Measurements from ENCODE around the gene SLC9A6.

The SLC9A6 gene

DNA sequence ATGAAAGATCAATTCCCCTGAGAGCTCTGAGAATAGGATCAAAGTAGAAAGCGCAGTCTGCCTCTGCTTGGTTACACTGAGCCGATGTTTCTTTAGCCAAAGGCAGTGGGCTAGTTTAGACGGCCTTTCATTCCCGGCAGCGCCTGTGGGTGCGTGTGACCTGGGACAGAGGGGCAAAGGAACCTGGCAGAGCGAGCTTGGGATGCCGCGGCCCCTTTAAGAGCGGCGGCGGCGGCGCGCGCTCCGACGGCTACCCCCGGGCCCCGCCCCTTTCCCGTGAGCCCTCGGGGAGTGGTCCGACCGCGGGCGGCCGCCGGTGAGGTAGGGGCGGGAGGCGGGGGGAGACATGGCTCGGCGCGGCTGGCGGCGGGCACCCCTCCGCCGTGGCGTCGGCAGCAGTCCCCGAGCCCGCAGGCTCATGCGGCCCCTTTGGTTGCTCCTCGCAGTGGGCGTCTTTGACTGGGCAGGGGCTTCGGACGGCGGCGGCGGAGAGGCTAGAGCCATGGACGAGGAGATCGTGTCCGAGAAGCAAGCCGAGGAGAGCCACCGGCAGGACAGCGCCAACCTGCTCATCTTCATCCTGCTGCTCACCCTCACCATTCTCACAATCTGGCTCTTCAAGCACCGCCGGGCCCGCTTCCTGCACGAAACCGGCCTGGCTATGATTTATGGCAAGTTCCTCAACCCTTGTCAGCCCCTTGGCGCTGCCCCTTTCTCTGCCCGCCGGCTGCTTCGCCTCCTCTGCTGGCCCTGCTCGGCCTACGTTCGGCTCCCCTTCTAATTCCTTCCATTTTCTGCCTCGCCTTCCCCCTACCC, at the start of gene SLC9A6:
Gene SLC9A6 (plus strand): TSS at position 279 of the 816 bp plus-strand sequence. CDS start 224 bp downstream, at position 503.
- DNase-seq: peak; percentile 46 to 83 (median 62)

DNA sequence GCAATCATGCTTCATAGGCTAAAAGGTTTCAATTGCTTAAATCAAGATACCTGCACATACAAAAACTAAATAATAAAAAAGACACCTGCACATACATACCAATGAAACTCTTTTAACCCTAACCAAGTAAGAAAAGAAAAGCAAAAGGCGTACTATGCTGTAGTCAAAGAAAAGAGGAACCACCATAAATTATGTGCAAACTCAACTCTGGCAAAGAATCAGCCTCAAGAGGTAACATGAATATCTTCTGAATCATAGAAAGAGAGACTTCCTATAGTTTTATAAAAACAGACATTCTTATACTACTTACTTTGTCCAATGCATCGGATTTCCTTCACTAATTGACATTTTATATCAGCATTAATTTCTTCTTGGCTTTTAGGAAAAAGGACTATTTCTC, 40.7 kb upstream of the SLC9A6 start:
- DNase-seq: peak in 2 of 3 donors; percentile 6 to 18

DNA sequence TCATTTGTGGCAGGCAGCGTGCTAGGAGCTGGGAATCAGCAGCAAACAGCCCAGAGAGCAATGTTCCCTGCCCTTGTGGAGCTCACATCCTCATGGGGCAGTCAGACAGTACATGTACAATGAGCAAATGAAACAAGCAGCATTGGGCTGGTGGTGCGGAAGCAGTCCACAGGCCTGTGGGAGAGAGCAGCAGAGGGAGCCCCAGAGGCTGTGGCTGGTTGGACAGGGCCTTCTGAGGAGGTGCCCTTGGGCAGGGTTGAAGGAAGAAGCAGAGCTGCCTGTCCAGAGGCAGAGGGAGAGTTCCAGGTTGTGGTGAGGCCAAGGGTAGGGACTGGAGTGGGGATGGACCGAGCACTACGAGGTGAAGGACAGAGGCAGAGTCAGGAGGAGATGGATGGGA, 33.9 kb upstream of the SLC9A6 start:
- DNase-seq: no peak

DNA sequence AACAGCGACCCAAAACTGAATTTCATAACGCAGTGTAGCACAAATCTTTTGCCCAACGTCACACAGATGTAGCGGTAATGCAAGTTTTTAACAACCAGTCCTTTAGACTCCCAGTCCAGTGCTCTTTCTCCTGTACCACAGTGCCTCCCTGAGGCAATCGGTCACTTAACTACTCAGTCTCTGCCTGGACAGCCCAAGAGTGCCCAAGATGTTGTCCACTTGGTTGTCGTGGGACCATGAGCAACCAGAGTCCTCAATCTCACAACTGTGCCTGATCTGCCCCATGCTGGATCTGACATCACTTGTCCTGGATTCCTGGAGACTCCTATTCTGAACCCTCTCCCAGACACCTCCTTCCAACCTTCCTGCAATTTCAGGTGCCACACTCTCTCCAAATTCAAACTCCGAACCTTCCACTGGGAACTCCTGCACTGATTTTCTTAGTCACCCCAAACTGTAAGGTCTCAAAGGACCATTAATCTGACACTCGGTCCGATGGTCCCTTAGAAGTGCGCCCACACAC, 12.1 kb upstream of the SLC9A6 start:
- DNase-seq: peak; percentile 19 to 30 (median 29)

DNA sequence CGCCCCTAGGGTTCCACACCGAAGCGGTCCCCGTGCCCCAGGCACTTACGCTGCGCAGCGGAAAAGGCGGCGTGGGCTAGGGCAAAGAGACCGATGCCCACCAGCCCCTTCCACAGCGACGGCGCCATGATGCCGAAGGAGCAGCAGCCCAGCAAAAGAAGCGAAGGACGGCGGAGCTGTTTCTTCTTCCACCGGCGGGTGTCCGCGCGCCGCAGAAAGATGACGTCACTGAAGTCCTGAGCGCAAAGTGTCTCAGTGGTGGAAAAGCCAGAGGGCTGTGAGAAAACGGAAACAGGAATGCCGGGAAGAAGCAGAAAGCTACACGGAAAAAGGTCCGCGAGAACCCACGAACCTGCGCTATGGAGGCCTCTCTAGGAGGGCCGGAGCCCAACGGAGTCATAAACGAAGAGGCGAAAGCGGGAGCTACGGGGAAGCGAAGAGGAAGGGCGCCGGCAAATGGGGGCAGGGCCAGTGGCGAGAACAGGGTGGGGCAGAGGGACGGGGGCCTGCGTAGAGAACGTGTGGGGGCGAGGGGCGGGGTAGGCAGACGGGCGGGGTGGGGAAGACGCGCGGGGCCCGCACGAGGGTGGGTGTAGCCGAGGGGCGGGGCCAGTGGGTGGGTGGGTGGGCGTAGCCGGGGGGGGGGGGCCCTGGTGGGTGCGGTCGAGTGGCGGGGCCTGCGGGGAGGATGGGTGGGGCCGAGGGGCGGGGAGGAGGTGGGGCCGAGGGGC, 11.5 kb upstream of the SLC9A6 start, which contains the start of gene MMGT1:
Gene MMGT1 (minus strand): TSS at position 441 of the 731 bp plus-strand sequence. CDS start 313 bp downstream, at position 128.
- DNase-seq: peak; percentile 83 to 92 (median 84)

DNA sequence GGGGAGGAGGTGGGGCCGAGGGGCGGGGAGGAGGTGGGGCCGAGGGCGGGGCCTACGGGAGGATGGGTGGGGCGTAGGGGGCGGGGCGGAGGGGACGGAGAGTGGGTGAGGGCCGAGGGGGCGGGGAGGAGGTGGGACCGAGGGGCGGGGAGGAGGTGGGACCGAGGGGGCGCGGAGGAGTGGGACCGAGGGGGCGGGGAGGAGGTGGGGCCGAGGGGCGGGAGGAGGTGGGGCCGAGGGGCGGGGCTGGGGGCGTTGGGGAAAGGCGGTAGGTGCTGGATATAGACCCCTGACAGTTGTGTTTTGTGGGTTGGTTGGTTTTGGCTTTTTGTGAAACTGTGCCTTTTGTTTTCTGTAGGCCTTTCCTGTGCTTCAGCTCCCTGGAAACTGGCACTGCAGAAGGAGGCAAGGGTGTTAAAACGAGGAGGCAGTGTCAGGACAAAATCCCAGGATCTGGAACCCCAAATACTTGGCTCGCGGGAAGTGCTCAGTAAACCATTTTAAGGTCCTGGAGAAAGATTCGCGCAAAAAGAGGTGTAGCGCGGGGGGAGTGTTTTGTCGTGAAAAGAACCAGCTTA, 10.9 kb upstream of the SLC9A6 start:
- DNase-seq: peak in 2 of 3 donors; percentile 73 to 88

DNA sequence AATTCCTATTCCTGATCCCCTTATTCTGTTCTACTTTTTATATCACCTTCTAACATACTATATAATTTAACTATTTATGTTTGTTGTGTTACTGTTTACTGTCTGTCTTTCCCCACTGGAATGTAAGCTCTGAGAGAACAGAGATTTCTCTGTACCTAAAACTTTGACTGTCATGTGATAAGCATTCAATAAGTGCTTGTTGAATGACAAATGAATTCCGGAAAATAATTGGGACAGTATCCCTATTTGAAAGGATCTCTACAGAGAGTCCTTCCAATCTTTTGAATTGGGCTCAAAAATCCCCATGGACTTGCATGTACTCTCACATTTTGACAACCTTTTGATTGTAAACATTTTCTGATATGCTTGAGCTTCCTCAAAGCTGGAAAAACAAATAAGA, 9.8 kb upstream of the SLC9A6 start:
- no peak for DNase-seq

DNA sequence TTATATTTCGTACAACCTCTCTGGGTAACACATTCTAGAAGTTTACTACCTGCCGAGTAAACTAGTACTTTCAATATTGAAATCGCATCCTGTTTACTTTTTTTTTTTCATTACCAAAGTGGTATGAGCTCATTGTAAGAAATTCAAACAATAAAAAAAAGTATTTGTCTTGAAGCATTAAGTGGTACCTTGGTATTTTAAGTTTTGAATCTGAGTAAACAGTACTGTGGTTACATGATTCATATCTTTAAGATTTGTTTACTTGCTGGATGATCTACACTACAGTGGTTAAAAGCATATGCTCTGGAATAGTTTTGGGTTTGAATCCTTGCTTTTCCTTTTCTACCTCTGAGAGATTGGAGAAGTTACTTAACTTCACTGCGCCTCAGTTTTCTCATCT, 7.6 kb upstream of the SLC9A6 start:
- DNase-seq: no peak

DNA sequence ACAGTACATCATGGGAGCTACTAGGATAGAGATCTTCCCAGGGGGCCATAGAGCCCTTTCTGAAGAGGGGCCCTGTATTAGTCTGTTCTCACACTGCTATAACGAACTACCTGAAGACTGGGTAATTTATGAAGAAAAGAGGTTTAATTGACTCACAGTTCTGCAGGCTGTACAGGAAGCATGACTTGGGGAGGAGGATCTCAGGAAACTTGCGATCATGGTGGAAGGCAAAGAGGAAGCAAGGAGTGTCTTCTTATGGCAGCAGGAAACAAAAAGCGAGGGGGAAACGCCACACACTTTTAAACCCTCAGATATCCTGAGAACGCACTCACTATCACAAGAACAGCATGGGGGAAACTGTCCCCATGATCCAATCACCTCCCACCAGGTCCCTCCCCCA, 4.2 kb upstream of the SLC9A6 start:
- DNase-seq: no peak

DNA sequence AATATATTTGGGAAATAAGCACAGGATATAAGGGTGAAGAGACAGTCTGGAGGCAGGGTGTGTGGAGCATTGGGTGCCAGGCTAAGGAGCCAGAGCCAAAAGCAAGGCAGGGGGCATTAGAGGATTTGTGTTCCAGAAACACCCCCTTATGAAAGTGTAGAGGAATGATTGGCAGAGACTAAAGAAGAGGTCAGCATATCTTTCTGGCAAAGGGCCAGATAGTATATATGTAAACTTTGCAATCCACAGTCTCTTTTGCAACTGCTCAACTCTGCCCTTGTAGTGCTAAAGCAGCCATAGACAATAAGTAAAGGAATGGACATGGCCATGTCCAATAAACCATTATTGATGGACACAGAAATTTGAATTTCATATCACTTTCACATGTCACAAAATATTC, 3.6 kb upstream of the SLC9A6 start:
- DNase-seq: no peak

DNA sequence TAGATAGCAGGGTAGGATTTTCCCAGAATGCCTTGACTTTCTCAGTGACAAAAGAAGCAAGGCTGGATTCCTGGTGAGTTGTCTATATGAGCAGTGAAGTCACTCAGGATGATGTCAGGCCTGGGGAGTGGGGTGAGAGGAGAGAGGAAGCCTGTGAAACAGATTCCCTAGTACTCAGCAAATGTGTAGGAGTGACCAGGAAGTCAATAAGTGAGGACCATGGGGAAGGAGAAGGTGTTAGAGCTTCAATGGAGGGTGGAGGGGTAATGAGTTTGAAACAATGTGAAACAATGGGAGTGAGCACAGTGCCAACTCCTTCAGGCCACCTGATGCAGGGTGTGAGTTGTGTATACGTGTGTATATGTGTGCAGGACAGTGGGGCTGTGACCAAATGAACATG, 2.4 kb upstream of the SLC9A6 start:
- peak; percentile 77 to 83 (median 81) for DNase-seq

DNA sequence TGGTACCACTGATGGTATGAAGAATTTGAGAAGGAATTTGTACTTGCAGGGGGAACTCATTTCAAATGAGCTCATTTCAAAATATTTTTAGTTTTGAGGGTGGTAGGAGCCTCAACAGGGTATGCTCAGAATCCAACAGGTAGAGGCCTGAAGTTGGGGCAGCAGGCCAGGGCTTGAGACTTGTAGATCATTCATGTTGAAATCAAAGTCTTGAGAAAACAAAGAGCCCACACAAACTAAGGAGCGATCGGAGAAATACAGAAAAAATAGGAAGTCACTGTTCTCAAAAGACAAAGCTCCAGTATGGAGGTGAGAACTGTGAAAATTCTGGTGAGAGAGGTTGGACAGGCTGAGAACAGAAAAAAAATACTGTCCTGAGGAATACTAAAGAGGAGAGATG, 979 bp upstream of the SLC9A6 start:
- DNase-seq: no peak

DNA sequence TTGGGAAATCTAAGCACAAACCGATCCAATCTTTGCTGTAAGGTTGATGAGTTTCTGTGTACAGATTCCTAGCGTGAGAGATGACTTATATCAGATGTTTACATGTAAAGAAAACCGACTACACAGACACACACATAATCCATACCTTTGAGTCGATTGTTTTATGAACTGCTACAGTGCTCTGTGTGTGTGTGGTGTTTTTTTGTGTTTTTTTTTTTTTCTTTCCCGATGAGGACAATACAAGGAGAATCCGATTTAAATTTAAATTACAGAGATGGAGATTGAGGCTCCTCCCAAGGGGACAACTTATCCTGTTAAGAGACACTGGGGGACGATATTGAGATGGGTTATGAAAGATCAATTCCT, 461 bp upstream of the SLC9A6 start:
- no peak for DNase-seq

DNA sequence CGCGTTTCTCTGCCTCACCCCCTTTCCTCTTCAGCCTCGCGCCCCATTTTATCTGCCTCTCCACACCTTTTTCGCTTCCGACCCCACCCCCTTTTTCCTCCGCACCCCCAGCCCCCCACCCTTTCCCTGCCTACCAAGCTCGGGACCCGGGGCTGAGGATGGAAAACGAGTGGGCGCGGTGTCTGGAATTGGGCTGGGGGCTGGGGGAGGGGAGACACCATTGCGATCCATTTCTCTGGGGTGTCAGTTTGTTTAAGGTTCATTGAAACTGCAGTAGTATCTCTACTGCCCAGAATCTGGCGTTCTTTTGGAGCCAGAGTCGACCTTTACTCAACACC, 707 bp downstream of the SLC9A6 start:
- no peak for DNase-seq

DNA sequence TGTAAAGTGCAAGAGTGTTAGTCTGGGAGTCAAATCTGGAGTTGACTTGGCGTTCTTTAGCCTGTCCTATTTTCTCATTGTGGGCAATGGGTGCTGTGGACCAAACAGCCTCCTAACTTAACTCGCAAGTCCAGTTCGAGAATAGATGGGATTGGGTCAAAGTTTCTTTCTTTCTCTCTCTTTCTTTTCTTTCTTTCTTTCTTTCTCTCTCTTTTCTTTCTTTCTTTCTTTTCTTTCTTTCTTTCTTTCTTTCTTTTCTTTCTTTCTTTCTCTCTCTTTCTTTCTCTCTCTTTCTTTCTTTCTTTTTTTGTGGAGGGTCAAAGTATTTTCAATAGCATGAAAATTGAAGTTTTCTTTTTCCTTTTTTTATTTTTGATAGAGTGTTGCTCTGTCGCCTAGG, 3.0 kb downstream of the SLC9A6 start:
- no peak for DNase-seq

DNA sequence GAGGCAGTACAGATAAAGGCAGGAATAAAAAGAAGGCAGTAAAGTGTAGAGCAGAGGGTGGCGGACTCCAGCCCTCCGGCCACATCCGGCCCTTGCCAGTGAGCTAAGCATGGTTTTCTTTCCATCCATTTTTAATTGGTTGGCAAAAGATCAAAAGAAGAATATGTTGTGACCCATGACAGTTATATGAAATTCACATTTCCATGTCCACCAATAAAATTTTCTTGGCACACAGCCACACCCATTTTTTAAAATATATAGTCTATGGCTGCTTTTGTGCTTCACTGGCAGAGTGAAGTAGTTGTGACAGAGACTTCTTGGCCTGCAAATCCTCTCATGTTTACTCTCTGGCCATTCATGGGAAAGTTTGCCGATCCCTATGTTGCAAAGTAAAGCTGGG, 29.8 kb downstream of the SLC9A6 start:
- DNase-seq: no peak

DNA sequence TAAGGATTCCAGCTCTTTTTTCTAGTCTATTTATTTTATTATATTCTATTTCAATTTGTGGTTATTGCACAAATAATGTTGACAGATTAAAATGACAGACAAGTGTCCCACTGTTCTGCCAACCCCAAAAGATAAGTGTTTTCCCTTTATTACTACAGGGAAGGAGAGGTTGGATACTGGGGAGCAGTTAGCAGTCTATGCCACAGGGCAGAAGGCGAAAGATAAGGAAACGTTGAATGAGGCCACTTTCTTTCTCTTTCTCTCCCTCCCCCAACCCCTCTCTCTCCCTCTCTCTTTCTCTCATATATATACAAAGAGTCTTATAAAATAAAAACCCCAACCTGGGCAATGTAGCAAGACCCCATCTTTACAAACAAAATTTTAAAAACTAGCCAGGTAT, 31.6 kb downstream of the SLC9A6 start:
- DNase-seq: no peak

DNA sequence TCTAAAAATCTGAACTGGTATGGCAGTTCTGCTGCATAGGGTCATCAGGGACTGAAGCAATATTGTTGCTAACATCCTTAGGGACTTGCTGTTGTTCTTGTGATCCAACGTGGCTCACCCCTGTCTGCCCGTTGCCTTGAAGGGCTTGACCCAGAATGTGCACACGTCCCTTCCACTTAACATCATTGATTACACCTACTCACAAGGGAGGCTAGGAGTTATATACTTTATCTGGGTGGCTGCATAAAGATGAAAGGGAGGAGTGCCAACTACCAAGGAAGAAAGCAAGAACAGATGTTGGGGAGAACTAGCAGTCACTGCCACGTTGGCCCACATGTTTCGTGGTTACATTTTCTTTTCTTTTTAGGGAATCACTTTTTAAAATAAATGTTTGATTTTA, 34.0 kb downstream of the SLC9A6 start:
- DNase-seq: no peak

DNA sequence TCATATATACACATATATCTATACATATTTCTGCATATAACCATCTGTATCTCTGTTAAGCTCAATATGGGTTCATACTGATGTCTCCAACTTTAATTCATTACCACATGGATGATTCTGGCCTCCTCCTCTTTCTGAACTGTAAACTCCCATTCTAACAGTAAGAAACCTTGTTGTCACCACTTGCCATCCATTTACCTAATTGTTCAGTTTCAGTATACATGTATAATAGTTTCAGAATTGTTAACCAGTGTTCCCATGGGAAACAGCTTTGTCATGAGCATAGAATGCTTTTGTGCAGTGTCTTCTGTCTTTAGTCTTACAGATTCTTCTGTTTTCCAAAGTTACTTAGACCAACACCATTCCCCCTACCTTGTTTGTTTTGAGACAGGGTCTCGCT, 35.9 kb downstream of the SLC9A6 start:
- no peak for DNase-seq

DNA sequence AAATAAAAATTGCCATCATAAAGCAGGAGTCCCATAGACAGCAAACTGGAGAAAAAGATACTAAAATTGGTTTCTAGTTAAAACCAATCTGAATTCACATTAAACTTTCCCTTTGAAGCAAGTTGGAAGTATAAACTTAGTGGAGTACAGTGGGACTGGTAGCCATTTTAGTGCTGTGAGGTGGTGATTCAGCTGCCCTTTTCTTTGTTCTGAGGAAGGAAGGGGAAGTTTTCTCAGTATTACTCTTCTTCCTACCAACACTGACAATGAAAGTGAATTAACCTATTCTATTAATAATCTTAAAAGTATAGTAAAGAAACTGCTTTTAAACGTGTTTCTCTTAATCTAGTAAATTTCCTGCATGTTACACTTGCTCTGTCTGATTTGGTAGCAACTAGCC, 36.7 kb downstream of the SLC9A6 start:
- peak in 1 of 3 donors; percentile 3 for DNase-seq

DNA sequence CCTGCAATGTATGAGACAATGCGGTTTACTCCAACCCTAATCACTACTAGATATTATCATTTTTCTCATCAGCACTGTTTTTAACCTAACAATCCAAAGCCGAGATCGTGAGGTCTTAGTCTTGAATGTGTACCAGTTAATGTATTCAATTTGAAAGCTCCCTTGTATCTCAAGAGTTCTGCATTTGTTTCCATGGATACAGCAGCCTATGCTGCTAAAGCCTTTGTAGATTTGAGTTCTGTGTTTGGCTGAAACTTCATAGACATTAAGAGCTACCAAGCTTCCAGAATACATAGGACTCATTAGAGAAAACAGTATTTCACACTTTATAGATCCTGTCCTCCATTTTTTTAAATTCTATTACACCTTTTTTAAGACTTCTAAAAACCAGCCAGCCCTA, 39.9 kb downstream of the SLC9A6 start:
- DNase-seq: no peak

DNA sequence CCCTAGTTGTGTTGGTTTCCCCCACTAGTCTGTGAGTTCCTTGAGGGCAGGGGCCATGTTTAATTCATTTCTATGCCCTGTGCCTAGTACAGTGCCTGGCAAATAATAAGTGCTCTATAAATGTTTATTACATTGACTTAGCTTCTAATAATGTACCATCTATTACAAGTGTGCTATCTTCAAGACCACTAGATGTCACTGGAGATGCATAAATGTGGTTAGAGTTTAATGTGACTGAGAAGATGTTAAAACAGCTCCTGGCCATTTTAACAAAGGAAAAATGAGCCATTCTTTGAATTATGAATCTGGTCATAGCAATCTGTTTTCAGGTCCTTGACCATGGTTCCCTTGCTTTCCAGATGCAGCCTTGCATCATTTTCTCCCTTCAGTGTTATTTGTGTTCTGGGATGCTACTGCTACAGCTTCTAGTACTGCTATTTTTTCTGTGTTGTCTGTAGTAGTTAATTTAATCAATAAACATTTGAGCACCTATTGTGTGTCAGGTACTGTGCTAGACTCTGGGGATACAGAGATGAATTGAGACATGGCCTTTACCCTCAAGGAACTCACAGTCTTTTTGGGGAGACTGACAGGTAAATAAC, 43.2 kb downstream of the SLC9A6 start:
- peak; percentile 29 to 69 (median 60) for DNase-seq

DNA sequence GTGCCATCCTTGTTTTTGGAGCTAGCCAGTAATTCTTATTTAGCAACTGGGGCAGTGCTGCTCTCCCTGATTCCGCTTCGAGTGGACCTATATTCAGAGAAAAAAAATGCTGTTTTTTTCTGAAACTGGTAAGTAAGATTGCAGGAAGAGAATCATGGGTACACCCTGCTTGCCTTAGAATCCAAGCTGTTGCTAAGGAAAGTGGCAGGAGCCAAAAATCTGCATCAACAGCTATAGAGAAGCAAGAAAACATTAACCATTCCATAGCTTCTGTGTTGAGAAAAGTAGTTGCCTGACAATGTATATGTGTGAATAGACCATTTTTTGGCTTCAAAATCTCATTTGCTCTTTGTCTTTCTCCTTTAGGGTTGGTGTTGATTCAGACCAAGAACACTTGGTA, 44.5 kb downstream of the SLC9A6 start:
- DNase-seq: no peak

Measured in suppressor macrophage treated with lipopolysaccharide for 1 hour (primary cell).